LNCaP clone FGC (cell line): Measurements from ENCODE around the gene CACNA1S.

ENCODE experiments used
- DNase-seq: peaks from one replicate; pipeline ENCODE4 v3.0.0-alpha.2; 2011; ENCODE audit warnings: low read depth
- H3K4me3 ChIP-seq: 2 replicates; pipeline ENCODE4 v1.5.1; 2011; ENCODE audit warnings: mild to moderate bottlenecking, low read depth, low read length, control low read depth
- TF ChIP-seq, protein P1 (sequence below): IDR thresholded peaks from 2 replicates; pipeline ENCODE4 v1.5.1; 2012; ENCODE audit warnings: mild to moderate bottlenecking; ENCODE audit not compliant: control insufficient read depth, insufficient read depth; ENCODE audit errors: extremely low read depth

Gene CACNA1S

GRCh38 chr1:201017828-201018163 is 94.4 kb downstream of the CACNA1S start:
- H3K4me3 ChIP-seq: no peak overlapping the region
- DNase-seq: no peak
- TF ChIP-seq, protein P1, sequence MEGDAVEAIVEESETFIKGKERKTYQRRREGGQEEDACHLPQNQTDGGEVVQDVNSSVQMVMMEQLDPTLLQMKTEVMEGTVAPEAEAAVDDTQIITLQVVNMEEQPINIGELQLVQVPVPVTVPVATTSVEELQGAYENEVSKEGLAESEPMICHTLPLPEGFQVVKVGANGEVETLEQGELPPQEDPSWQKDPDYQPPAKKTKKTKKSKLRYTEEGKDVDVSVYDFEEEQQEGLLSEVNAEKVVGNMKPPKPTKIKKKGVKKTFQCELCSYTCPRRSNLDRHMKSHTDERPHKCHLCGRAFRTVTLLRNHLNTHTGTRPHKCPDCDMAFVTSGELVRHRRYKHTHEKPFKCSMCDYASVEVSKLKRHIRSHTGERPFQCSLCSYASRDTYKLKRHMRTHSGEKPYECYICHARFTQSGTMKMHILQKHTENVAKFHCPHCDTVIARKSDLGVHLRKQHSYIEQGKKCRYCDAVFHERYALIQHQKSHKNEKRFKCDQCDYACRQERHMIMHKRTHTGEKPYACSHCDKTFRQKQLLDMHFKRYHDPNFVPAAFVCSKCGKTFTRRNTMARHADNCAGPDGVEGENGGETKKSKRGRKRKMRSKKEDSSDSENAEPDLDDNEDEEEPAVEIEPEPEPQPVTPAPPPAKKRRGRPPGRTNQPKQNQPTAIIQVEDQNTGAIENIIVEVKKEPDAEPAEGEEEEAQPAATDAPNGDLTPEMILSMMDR: no peak

DNA sequence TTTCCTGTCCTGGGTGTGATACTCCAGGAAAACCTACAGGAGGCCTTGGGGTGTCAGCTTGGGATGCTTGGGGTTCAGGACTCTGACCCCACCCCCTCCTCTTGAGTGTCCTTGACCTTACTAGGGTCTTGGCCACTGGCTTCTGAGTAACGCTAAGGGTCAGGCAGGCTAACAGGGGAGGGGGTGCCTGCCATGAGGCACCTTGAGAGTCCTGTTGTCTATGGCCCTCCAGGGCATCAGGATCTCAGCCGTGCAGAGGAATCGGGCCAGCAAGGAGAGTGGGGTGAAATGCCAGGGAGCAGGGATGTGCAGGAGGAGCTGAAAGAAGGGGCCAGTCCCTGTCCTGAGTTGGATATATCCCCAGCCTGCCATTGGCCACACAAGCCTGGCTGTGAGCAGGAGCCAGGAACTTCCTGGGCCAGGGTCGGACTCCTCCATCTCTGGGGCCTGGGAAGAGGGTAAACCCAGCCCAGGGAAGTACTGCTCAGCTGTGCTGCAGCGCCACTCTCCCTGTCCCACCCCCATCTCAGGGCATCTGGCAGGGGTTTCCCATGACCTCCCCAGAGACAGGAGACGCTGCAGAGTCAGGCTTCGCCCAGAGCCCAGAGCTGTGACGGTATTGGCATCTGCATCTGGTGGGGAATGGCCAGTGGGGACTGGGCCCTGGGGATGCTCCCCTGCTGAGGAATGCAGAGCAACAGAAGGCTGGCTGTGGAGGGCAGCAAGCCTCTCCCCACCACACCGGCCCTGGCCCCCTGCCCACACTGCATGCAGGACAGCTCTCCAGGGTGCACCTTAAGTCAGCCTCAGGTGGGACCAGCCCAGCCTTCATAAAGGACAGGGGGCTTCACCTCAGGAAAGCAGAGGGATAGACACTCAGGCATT is 95.0 kb downstream of the CACNA1S start:
- TF ChIP-seq, protein P1: no peak
- no peak overlapping the region for H3K4me3 ChIP-seq
- DNase-seq: no peak

DNA sequence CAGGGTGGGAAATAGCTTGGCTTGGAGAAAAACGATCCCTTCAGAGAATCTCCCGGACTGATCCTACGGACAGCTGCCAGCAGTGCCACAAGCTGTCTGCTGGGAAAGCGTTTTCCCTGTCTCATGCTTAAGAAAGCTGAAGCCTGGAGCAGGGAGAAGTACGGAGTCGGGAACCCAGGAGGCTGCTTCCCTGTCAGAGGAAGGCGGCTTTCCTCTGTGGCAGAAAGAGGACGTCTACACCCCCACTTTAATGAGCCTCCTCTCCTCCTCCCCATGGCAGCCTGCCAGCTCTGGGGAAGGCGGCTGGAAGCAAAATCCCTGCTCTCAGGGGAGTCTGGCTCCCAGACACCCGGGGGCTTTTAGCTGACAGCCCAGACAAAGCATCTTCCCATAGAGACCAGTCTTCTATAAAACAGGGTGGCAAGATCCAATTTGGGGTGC is 96.0 kb downstream of the CACNA1S start:
- no peak overlapping the region for H3K4me3 ChIP-seq
- DNase-seq: no peak
- TF ChIP-seq, protein P1: no peak

GRCh38 chr1:201015551-201016091 is 96.6 kb downstream of the CACNA1S start:
- H3K4me3 ChIP-seq: no peak overlapping the region
- DNase-seq: no peak
- TF ChIP-seq, protein P1: no peak

- H3K4me3 ChIP-seq: no peak overlapping the region
- no peak for DNase-seq
- TF ChIP-seq, protein P1: no peak
Observed at GRCh38 chr1:201014816-201015200, 97.4 kb downstream of the CACNA1S start.

DNA sequence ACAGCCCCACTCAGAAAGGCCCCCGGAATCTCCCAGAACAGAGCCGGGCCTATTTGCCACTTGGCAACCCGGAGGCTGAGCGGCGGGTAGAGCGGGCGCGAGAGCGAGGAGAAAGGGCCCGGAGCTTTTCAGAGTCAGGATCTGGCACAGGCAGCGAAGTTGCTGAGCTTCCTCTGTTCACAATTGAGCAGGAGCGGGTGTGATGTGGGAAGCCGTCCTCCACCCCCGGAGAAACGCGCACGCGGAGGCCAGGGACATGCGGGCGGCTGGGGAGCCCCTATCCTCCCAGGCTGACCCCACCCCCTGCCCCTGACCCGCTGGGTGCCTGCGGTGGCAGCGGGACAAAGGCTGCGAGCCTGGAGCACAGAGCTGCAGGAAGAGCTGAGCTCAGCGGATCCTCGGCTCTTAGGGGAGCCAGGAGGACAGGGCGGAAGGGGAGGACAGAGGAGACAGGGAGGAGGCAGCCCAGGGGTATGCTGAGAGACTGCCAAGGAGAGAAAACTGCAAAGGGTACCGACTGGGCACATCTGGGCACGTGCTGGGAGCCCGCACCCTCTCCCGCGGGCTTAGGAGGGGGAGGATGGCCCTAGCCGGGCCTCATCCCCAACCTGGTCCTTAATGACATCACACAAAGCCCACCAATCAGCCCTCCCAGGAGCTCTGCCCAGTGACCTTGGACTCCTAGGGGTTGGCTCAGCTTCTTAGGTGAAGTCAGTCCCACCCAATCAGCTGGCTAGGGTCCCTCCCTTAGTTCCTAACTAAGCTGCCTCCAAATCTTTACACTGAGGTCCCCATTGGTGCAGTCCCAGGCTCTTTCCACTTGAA is 98.0 kb downstream of the CACNA1S start:
- H3K4me3 ChIP-seq: no peak overlapping the region
- no peak for DNase-seq
- TF ChIP-seq, protein P1: no peak
